ENCODE data around the gene MLANA. TPM values are rescaled to one million over a fixed set of nuclear protein-coding genes. Genes with fewer than 3 reads are reported as not detected.
A peak's percentile ranks its signal among the peaks of the same experiment; 100 is the strongest.

The MLANA gene, protein sequence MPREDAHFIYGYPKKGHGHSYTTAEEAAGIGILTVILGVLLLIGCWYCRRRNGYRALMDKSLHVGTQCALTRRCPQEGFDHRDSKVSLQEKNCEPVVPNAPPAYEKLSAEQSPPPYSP
- total RNA-seq: not detected in 2 replicates

GRCh38 chr9:5890641-5891040 is at the start of gene MLANA:
TSS of gene MLANA (plus strand) at chr9:5890889. CDS start at chr9:5892475, 1,586 bp downstream.
- no peak for DNase-seq (ENCODE audit: extremely low read depth, low read depth, low spot score)

- DNase-seq (ENCODE audit: extremely low read depth, low read depth, low spot score): no peak
Observed at GRCh38 chr9:5841771-5842573, 48.7 kb upstream of the MLANA start.

GRCh38 chr9:5842929-5843793 is 47.5 kb upstream of the MLANA start:
- no peak for DNase-seq (ENCODE audit: extremely low read depth, low read depth, low spot score)

DNA sequence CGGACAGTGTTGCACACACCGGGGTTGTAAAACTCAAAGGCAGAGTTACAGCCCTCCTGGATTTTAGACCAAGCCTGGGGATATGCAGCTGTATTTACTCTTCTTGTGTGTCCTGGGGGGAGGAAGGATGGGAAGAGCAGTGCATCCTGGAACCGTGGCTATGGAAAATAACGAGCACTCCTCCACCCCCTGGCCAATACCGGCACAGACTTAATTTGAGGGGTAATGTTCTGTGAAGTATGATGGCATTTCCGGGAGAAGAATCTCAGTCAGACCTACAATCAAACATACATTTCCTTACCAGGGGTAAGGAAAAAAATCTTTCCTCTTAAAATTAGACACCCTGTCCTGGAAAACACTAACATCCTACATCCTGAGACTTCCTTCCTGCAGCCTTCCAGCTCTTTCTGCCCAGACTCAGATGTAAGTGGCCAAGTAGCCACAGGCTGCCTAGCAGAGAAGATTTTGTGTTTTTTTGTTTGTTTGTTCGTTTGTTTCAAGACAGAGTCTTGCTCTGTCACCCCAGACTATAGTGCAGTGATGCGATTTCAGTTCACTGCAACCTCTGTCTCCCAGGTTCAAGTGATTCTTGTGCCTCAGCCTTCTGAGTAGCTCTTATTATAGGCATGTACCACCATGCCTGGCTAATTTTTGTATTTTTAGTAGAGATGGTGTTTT is 46.8 kb upstream of the MLANA start:
- peak; percentile 29 for DNase-seq (ENCODE audit: extremely low read depth, low read depth, low spot score)

DNA sequence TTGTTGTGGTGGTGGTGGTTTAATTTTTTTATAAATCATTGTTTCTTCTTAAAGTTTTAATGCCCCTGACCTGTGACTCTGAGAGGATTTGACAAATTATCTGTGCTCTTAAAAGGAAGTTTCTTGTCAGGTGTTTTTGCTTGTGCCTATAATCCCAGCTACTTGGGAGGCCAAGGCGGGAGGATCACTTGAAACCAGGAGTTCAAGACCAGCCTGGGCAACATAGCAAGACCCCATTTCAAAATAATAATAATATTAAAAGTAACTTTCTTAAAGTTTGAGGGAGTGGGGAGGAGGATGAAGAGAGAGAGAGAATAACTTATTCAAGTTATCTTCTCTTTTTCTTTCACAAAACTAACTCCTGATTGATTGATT is 45.5 kb upstream of the MLANA start:
- DNase-seq (ENCODE audit: extremely low read depth, low read depth, low spot score): no peak

- DNase-seq (ENCODE audit: extremely low read depth, low read depth, low spot score): no peak
Observed at GRCh38 chr9:5846096-5846495, 44.6 kb upstream of the MLANA start.

DNA sequence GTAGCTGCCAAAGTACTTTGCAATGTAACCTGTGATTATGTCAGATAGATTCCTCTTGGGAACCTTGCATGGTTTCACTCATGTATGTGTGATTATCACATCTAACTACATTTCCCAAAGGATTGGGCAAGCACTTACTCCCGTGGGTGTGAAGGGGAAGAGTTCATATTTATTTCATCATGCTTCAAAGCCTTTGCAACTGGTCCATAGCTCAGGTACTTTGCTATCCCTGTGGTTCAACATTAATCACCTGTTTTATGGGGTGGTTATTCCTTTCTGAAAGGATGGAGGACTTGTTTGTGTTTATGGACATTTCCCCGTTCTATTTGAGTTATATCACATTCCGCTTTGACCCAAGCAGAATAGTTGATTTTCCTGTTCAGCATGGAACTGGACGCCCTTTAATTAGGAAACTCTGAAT is 44.2 kb upstream of the MLANA start:
- no peak for DNase-seq (ENCODE audit: extremely low read depth, low read depth, low spot score)

GRCh38 chr9:5848372-5848882 is 42.3 kb upstream of the MLANA start:
- no peak for DNase-seq (ENCODE audit: extremely low read depth, low read depth, low spot score)

DNA sequence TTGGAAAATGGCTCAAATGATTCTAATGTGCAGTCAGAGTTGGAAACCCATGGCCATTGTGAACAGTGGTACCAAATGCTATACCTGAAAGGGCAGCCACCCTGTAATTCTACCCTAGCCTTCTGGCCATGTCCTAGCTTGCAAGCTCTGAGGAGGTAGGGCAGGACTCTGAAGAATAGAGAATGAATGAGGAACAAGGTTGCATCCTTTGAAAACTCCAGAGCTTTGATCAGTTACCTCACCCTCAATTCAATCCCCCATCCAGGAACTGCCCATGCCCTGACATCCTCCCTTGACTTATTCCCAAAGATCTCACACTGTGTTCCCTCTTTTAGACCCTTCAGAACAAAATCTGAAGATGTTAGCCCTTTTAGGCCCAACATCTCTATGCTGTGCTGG is 40.0 kb upstream of the MLANA start:
- no peak for DNase-seq (ENCODE audit: extremely low read depth, low read depth, low spot score)

DNA sequence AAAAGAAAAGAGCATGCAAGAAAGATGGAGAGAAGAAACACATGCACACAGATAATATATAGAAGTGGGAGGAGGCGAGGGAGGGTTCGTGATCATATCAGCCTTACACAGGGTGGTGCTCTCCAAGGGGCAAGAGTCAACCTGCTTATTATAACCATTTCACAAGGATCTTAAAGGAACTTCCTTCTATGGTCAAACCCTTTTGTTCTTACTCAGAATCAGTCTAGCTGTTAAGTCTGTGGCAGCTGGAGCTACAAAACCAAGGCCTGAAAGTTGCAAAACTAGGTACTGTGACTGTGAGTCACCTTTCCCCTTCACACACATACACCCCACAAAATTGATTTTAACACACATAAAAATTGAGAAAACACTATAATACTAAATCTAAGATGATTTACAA is 39.2 kb upstream of the MLANA start:
- no peak for DNase-seq (ENCODE audit: extremely low read depth, low read depth, low spot score)

DNA sequence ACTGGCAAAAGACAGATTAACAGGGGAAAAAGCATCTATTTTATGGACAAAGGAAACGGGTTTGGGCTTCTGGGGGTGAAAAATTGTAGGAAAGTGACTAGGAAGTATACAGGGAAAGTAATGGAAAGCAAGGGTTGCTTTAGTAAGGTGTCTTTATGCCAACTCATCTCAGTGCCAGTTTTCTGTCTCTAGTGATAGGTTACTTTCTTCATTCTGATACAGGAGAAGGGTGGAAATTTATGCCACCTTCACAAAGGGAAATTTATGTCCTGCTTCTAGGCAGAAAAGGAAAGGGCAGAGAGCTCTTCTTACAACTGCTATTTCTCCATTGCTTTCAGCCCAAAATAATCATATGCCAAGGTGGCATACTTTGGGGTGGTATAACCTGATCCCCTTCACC is 37.7 kb upstream of the MLANA start:
- no peak for DNase-seq (ENCODE audit: extremely low read depth, low read depth, low spot score)

- no peak for DNase-seq (ENCODE audit: extremely low read depth, low read depth, low spot score)
Observed at GRCh38 chr9:5853617-5854016, 37.1 kb upstream of the MLANA start.

DNA sequence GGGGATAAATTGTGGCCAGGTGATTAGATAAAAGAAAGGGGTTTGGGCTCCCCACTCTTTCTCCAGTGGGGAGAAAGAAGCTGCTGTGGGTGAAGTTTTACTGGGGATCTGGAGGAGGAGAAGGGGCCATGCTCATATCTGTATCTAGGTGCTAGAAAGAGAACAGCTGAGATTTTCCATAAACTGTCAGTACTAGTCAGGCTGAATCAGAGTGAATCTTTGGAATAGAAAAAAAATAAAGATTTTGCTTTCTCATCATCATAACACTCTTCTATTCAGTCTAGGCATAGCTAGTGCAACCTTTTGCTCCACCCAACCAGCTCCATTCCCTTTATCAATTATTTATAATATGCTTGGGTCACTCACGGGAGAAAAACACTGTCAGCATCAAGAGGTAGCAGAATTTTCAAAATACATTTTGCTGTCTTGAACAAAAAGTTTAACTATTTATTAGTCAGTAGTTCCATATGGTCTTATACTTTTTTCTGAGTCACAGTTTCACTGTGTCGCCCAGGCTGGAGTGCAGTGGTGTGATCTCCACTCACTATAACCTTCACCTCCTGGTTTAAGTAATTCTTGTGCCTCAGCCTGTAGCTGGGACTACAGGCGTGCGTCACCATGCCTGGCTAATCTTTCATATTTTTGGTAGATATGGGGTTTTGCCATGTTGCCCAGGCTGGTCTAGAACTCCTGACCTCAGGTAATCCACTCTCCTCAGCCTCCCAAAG is 36.5 kb upstream of the MLANA start:
- no peak for DNase-seq (ENCODE audit: extremely low read depth, low read depth, low spot score)

GRCh38 chr9:5857928-5858327 is 32.8 kb upstream of the MLANA start:
- no peak for DNase-seq (ENCODE audit: extremely low read depth, low read depth, low spot score)

DNA sequence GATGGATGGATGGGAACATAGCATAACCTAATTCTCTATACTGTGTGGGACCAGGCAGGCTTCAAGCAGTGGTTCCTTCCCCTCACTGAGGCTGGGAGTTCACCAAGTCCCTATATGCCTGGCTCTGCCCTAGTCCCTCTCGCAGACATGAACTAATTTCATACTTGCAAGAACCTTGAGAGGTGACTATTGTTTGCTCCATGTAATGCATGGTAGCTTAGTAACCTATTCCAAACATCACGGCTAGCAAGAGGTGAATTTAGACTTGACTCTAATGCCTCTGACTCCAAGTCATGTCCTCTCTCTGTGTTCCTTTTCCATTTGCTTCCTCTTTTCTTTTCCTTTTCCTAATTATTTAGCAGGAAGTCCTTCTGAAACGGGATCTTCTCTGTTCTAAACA is 31.9 kb upstream of the MLANA start:
- no peak for DNase-seq (ENCODE audit: extremely low read depth, low read depth, low spot score)

DNA sequence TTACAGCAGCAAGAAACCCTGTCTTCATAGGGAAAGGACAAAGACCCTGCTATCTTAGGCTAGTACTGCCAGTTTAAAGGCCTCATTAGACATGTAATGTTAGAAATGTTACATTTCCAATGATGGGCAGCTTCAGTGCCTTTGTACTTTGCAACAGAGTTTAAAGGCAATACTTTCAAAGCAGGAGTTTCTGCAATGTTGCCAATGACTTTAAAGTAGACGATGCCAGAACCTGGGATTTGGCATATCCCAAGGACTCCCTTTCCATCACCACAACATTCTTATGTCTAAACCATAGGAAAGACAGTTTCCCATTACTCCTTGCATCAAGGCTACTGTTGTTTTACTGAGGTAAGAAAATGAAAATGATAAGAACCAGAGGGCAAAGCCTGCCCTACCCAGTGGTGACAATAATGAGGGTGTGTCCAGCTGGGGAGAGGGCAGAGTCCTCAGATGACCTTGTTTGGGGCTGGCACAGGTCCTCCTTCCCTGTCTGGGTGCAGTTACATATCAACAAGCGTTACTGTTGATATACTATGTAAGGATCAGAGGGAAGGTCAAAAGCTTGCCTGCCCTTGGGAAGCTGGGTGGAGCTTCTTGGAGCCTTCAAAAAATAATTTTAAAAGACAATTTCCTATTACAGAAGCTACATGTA is 27.5 kb upstream of the MLANA start:
- DNase-seq (ENCODE audit: extremely low read depth, low read depth, low spot score): no peak

DNA sequence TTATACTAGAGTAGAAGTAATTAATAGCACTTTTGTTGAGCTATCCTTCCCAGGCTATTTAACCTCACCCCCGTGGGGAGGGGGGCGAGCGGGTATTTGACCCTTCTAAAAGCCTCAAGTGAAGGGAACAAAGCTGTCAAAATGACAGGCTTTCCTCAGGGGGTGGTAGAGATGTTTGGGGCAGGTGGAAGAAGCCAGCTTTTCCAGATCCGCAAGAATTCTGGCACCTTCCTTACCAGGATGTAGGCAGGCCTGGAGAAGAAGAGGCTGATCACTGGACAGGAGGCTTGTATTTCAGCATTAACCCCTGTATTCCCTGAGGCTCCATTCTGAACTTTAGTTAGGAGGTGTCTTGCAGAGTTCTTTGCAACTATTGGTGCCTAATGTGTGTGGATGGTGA is 26.2 kb upstream of the MLANA start:
- DNase-seq (ENCODE audit: extremely low read depth, low read depth, low spot score): no peak

GRCh38 chr9:5866272-5866671 is 24.4 kb upstream of the MLANA start:
- no peak for DNase-seq (ENCODE audit: extremely low read depth, low read depth, low spot score)

DNA sequence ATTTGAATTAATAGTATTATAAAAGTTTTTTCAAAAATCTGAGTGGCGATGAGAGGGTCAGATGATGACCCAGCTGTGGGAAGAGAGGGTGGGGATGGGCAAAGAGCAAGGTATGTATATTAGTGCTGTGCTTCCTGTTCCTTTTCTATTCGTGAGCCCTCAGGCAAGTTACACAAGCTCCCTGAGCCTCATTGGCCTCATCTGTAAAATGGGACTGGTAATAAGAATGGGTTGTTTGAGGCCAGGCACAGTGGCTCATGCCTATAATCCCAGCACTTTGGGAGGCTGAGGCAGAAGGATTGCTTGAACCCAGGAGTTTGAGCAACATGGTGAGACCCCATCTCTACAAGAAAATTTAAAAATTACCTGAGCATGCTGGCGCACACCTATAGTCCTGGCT is 24.0 kb upstream of the MLANA start:
- no peak for DNase-seq (ENCODE audit: extremely low read depth, low read depth, low spot score)

- DNase-seq (ENCODE audit: extremely low read depth, low read depth, low spot score): no peak
Observed at GRCh38 chr9:5868235-5868634, 22.5 kb upstream of the MLANA start.
